T-helper 2 cell treated with Interferon-gamma antibody and Interleukin-4, amounts not matched to agents 5 μg/mL and 100 μg/mL, for 36 hours (primary cell): ENCODE results near the gene AUNIP.

ENCODE experiments used
- DNase-seq: peaks from one replicate; pipeline ENCODE4 v3.0.0; 2021; ENCODE audit warnings: low spot score
- H3K27ac Mint-ChIP-seq: one replicate; pipeline ENCODE4 v1.8.0; 2021; ENCODE audit warnings: mild to moderate bottlenecking, mixed read lengths
- H3K27me3 Mint-ChIP-seq: one replicate; pipeline ENCODE4 v1.8.0; 2021; ENCODE audit warnings: low read depth, mixed read lengths
- H3K36me3 Mint-ChIP-seq: one replicate; pipeline ENCODE4 v1.8.0; 2021; ENCODE audit warnings: low read depth, mixed read lengths
- H3K4me1 Mint-ChIP-seq: one replicate; pipeline ENCODE4 v1.8.0; 2021; ENCODE audit warnings: low read depth, mixed read lengths
- H3K4me3 Mint-ChIP-seq: one replicate; pipeline ENCODE4 v1.8.0; 2022; ENCODE audit warnings: mild to moderate bottlenecking, moderate library complexity, mixed read lengths
- H3K9me3 Mint-ChIP-seq: one replicate; pipeline ENCODE4 v1.8.0; 2021; ENCODE audit warnings: mixed read lengths

The AUNIP gene

DNA sequence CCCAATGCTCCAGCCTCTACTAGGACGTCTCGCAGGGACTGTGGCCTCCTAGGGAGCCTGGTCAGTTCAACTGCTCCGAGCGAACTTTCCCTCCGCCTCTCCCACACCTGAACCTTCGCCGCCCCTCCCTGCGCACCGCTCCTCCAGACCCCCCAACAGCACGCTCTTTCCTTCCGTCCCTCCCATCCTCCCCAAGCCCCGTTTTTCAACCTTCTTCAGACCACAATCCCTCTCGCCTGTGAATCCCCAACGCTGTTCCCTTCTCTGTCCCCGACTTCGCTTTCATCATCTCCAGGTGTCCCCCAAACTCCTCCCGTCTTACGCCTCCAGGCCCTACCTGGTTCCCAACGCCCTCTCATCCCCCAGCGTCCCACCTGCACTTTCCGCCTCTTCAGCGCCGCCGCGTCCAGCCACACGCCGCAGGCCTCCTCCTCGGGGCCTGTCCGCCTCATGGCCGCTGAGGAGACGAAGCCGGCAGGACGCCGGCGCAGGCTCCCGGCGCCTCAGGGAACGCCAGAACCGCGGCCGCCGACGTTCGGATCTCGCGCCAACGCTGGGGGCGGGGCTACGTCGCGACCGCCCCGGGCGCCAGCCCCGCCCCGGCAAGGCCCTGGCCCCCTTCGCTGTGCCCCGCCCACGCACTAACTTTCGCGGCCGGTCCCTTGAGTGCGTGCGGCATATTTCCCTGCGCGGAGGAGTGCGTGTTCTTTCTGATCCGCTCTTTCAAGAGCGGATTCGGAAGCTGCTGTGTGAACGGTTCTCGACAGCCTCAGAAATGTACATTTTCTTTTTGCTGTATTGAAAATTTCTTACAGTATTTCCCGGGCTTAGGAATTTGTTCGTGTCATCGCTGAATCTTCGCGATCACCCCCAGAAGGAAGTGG lies at the start of gene AUNIP:
Gene AUNIP (minus strand): TSS at position 552 of the 884 bp plus-strand sequence. CDS start 100 bp downstream, at position 452.
- peak within 1 kb of the TSS; percentile 95 for H3K4me3 Mint-ChIP-seq
- H3K9me3 Mint-ChIP-seq: no peaks in the 10 kb centered on the region
- H3K27me3 Mint-ChIP-seq: no peaks in the 10 kb centered on the region

DNA sequence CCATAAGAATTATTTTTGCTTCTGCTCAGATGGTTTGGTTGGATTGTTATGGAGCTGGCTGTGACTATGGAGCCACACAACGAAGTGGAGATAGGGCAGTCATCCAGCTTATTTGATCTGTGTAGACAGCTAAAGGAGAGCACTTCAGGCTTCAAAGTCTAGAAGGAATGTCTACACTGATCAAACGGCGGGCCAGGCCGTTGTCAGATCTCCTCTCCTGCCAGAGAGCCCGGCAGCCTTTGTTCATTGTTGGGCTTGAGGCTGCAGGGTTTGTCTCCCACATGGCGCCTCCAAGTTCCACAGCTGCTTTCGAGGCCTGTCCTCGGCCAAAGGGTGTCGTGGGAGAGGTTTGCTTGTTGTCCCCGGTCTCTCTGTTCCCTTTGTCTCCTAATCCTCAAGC lies 49.8 kb upstream of the AUNIP start:
- no peak overlapping the region for H3K4me3 Mint-ChIP-seq
- no peak overlapping the region for H3K27ac Mint-ChIP-seq

More for the DNA sequence above, at the start of gene AUNIP:
- Mint-ChIP-seq H3K27ac (peak within 1 kb of the TSS; percentile 92), H3K4me1 (peaks cover 24% of the 10 kb centered on the region), H3K36me3 (no peaks in the 10 kb centered on the region)
- peak; percentile 92 for DNase-seq

GRCh38 chr1:25908161-25908560 lies 48.9 kb upstream of the AUNIP start:
- Mint-ChIP-seq H3K9me3 (no peaks in the 10 kb centered on the region), H3K4me3 (no peak overlapping the region), H3K36me3 (peaks cover 17% of the 10 kb centered on the region), H3K27me3 (peaks cover 30% of the 10 kb centered on the region), H3K27ac (no peak overlapping the region), H3K4me1 (peaks cover 25% of the 10 kb centered on the region)
- DNase-seq: no peak

More for the DNA sequence above, 49.8 kb upstream of the AUNIP start:
- H3K9me3 Mint-ChIP-seq: no peaks in the 10 kb centered on the region
- H3K4me1 Mint-ChIP-seq: peaks cover 18% of the 10 kb centered on the region
- peaks cover 30% of the 10 kb centered on the region for H3K27me3 Mint-ChIP-seq
- DNase-seq: no peak
- H3K36me3 Mint-ChIP-seq: peaks cover 10% of the 10 kb centered on the region

GRCh38 chr1:25907601-25908000 lies 48.3 kb upstream of the AUNIP start:
- peaks cover 27% of the 10 kb centered on the region for H3K27me3 Mint-ChIP-seq
- peak overlapping the region; percentile 75 for H3K4me3 Mint-ChIP-seq
- no peaks in the 10 kb centered on the region for H3K9me3 Mint-ChIP-seq
- no peak for DNase-seq
- H3K4me1 Mint-ChIP-seq: peaks cover 30% of the 10 kb centered on the region
- peaks cover 21% of the 10 kb centered on the region for H3K36me3 Mint-ChIP-seq
- H3K27ac Mint-ChIP-seq: peak overlapping the region; percentile 10

GRCh38 chr1:25906644-25907300 lies 47.5 kb upstream of the AUNIP start:
- H3K27me3 Mint-ChIP-seq: peaks cover 25% of the 10 kb centered on the region
- peak overlapping the region; percentile 75 for H3K4me3 Mint-ChIP-seq
- DNase-seq: peak; percentile 20
- H3K27ac Mint-ChIP-seq: peak overlapping the region; percentile 51
- H3K36me3 Mint-ChIP-seq: peaks cover 24% of the 10 kb centered on the region
- H3K4me1 Mint-ChIP-seq: peaks cover 32% of the 10 kb centered on the region
- H3K9me3 Mint-ChIP-seq: no peaks in the 10 kb centered on the region

GRCh38 chr1:25905680-25906643 lies 46.7 kb upstream of the AUNIP start, which contains the start of gene STMN1:
Gene STMN1 (minus strand): TSS chr1:25906419. CDS start chr1:25904676, 1,743 bp downstream.
- Mint-ChIP-seq H3K27ac (peak within 1 kb of the TSS; percentile 94), H3K9me3 (no peaks in the 10 kb centered on the region), H3K36me3 (peaks cover 32% of the 10 kb centered on the region), H3K4me1 (peaks cover 36% of the 10 kb centered on the region), H3K4me3 (peak within 1 kb of the TSS; percentile 93), H3K27me3 (peaks cover 25% of the 10 kb centered on the region)
- DNase-seq: peak; percentile 85

DNA sequence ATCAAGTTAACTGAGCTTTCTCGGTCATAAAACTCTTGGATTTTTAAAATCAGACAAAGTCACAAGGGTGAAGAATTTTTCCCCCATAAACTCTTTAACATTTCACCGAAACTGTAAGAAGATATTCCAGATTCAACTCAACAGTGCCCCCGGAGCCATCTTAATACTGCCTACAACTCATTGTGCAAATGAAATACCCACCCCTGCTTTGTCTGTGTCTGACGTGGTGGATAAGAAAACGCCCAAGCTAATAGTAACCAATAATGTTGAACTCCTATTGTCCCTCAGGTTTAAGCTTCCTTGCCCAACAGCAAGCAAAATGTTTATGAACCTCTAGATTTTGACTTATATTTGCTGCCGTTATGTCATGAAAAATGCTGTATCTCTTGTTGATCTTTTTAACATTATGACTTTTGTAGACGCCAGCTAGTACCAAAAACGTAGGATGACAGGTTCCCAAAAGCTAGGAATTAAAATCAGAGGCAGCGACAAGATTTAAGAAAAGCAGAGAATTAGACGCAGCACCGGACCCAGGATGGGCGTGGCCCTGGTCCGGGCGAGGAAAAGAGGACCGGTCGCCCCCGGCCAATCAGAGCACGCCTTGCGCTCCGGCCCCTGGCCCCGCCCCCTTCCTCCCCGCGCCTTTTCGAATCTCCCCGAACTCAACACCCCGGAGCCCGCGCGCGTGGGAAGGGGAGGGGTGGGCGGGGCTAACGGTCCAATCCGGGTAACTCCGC lies 45.9 kb upstream of the AUNIP start:
- peaks cover 41% of the 10 kb centered on the region for H3K36me3 Mint-ChIP-seq
- peak overlapping the region; percentile 89 for H3K27ac Mint-ChIP-seq
- H3K4me1 Mint-ChIP-seq: peaks cover 42% of the 10 kb centered on the region
- H3K4me3 Mint-ChIP-seq: peak overlapping the region; percentile 93
- peaks cover 25% of the 10 kb centered on the region for H3K27me3 Mint-ChIP-seq
- H3K9me3 Mint-ChIP-seq: no peaks in the 10 kb centered on the region
- peak; percentile 89 for DNase-seq

- peak overlapping the region; percentile 89 for H3K27ac Mint-ChIP-seq
- peak overlapping the region; percentile 93 for H3K4me3 Mint-ChIP-seq
- H3K27me3 Mint-ChIP-seq: peaks cover 18% of the 10 kb centered on the region
- H3K9me3 Mint-ChIP-seq: no peaks in the 10 kb centered on the region
- H3K36me3 Mint-ChIP-seq: peaks cover 48% of the 10 kb centered on the region
- peaks cover 47% of the 10 kb centered on the region for H3K4me1 Mint-ChIP-seq
- DNase-seq: no peak
Measured at GRCh38 chr1:25903986-25904385, 44.7 kb upstream of the AUNIP start.

DNA sequence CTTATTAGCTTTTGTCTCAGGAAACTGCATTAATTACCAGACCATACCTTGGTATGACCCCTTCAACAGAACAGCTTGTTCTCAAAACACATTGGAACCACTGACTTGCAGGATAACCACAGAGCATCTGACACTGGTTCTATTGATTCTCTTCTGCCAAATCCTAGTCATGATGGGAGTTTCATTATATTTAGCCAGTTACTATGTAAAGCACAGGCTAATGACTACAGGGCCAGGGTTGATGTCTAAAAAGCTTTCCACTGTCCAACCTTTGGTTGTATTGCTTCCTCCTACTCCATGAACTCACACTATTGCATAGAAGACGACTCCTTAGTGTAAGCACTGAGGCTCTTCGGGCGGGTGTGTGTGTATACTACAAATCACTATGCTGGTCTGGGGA lies 43.2 kb upstream of the AUNIP start:
- DNase-seq: no peak
- H3K9me3 Mint-ChIP-seq: no peaks in the 10 kb centered on the region
- peak overlapping the region; percentile 49 for H3K27ac Mint-ChIP-seq
- H3K4me3 Mint-ChIP-seq: peak overlapping the region; percentile 45
- H3K36me3 Mint-ChIP-seq: peaks cover 60% of the 10 kb centered on the region
- H3K4me1 Mint-ChIP-seq: peaks cover 45% of the 10 kb centered on the region
- peaks cover 7% of the 10 kb centered on the region for H3K27me3 Mint-ChIP-seq

- H3K9me3 Mint-ChIP-seq: no peaks in the 10 kb centered on the region
- peaks cover 77% of the 10 kb centered on the region for H3K36me3 Mint-ChIP-seq
- no peaks in the 10 kb centered on the region for H3K27me3 Mint-ChIP-seq
- no peak overlapping the region for H3K4me3 Mint-ChIP-seq
- no peak overlapping the region for H3K27ac Mint-ChIP-seq
- no peak for DNase-seq
- peaks cover 52% of the 10 kb centered on the region for H3K4me1 Mint-ChIP-seq
Measured at GRCh38 chr1:25900219-25900618, 41.0 kb upstream of the AUNIP start.

DNA sequence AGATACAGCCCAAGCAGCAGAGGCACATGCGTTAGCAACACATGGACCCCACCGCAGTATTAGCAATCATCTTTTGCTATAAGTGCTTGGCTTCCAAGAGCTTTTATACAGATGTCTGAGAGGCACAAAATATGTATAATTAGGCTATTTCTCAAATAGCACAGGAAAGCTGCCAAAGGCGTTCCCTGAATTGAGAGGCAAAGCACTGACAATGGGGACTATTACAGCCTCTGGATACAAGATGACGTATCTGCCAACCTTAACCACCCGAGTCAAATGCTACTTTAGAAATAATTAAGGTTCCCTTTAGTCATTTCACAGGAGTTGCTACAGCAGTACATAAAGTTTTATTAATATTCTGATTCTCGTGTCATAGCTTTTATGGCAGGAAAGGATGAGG lies 40.5 kb upstream of the AUNIP start:
- peaks cover 53% of the 10 kb centered on the region for H3K4me1 Mint-ChIP-seq
- no peak for DNase-seq

DNA sequence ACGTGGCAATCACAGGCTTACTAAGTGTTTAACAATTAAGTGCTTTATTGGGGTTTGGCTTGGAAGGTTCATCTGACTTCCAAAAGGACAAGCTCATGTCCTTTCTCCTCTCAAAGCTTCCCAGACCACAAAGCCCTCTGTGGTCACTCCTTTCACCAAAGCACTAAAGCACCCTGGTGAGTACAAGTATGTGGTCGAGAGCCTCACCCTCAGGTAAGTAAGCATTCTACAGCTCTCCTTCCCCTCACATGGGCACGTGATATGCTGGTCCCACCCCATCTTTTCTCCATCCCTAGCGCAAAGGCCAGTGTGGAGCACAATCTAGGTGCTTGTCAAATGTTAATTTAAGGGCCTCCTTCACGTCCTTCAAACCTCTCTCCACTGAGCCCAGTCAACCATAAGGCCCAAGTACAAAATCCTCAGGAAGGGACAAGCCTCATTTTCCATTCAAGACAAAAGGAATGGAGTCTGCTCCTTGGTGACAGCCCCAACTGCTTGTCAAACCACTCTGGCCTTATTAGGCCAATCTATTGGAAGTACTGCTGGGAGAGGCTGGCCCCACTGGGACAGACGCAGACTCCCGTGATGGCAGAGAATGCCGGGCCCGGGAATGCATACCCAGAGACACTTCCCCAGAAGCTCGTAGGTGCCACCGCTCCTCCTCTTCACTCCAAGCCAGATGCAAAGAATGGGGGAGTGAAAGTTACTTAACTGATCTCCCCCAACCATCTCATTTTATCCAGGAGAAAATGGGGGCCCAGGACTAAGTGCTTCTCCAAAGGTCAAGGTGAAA lies 39.2 kb upstream of the AUNIP start:
- Mint-ChIP-seq H3K4me1 (peaks cover 41% of the 10 kb centered on the region), H3K4me3 (no peak overlapping the region), H3K27me3 (no peaks in the 10 kb centered on the region), H3K27ac (peak overlapping the region; percentile 14), H3K36me3 (peaks cover 65% of the 10 kb centered on the region), H3K9me3 (no peaks in the 10 kb centered on the region)
- DNase-seq: no peak

More for the DNA sequence above, 40.5 kb upstream of the AUNIP start:
- H3K27me3 Mint-ChIP-seq: no peaks in the 10 kb centered on the region
- H3K4me3 Mint-ChIP-seq: no peak overlapping the region
- peaks cover 75% of the 10 kb centered on the region for H3K36me3 Mint-ChIP-seq
- H3K27ac Mint-ChIP-seq: no peak overlapping the region
- H3K9me3 Mint-ChIP-seq: no peaks in the 10 kb centered on the region
